Middle frontal gyrus (tissue), 1 donor: ENCODE measurements around the gene GTF2IRD2.
A peak's percentile ranks its signal among the peaks of the same experiment; 100 is the strongest.
"Not testable (repeated sequence)": the region's sequence is repeated elsewhere in the genome, so short reads cannot be mapped to it uniquely, and the experiment has no call there.

Experiments
- DNase-seq: peaks from one replicate; pipeline ENCODE4 v3.0.0-alpha.2; 2015; ENCODE audit warnings: low spot score; ENCODE audit errors: extremely low spot score

GTF2IRD2 gene

GRCh38 chr7:74850833-74851721 lies at the start of gene GTF2IRD2:
Gene GTF2IRD2 (minus strand): TSS chr7:74851605. CDS start chr7:74836378, 15,227 bp downstream.
- DNase-seq = not testable (repeated sequence)

- peak; percentile 79 for DNase-seq
Observed at GRCh38 chr7:74890158-74891123, 39.0 kb upstream of the GTF2IRD2 start.

GRCh38 chr7:74889518-74890129 lies 38.2 kb upstream of the GTF2IRD2 start:
- not testable (repeated sequence) for DNase-seq

- not testable (repeated sequence) for DNase-seq
Observed at GRCh38 chr7:74885295-74885694, 33.9 kb upstream of the GTF2IRD2 start.

- not testable (repeated sequence) for DNase-seq
Observed at GRCh38 chr7:74882110-74882509, 30.7 kb upstream of the GTF2IRD2 start.

GRCh38 chr7:74874748-74875512 lies 23.5 kb upstream of the GTF2IRD2 start:
- DNase-seq = peak; percentile 2

GRCh38 chr7:74874104-74874747 lies 22.8 kb upstream of the GTF2IRD2 start:
- not testable (repeated sequence) for DNase-seq

GRCh38 chr7:74872542-74872941 lies 21.1 kb upstream of the GTF2IRD2 start:
- DNase-seq = not testable (repeated sequence)

GRCh38 chr7:74865777-74866176 lies 14.4 kb upstream of the GTF2IRD2 start:
- DNase-seq = not testable (repeated sequence)

- DNase-seq = not testable (repeated sequence)
Observed at GRCh38 chr7:74849853-74850252, 1.6 kb downstream of the GTF2IRD2 start.

- DNase-seq = not testable (repeated sequence)
Observed at GRCh38 chr7:74830411-74830810, 21.0 kb downstream of the GTF2IRD2 start.

- DNase-seq = not testable (repeated sequence)
Observed at GRCh38 chr7:74829959-74830358, 21.4 kb downstream of the GTF2IRD2 start.

- not testable (repeated sequence) for DNase-seq
Observed at GRCh38 chr7:74821259-74821658, 30.1 kb downstream of the GTF2IRD2 start.

GRCh38 chr7:74820146-74820805 lies 31.1 kb downstream of the GTF2IRD2 start:
- not testable (repeated sequence) for DNase-seq

- DNase-seq = not testable (repeated sequence)
Observed at GRCh38 chr7:74815882-74816281, 35.5 kb downstream of the GTF2IRD2 start.

- not testable (repeated sequence) for DNase-seq
Observed at GRCh38 chr7:74798644-74799043, 52.8 kb downstream of the GTF2IRD2 start.

- not testable (repeated sequence) for DNase-seq
Observed at GRCh38 chr7:74797848-74798622, 53.4 kb downstream of the GTF2IRD2 start.

- DNase-seq = not testable (repeated sequence)
Observed at GRCh38 chr7:74789200-74789736, 62.1 kb downstream of the GTF2IRD2 start.
